Skeletal muscle satellite cell (primary cell): Measurements from ENCODE around the gene SYCE1.
"Not testable (repeated sequence)": the region's sequence is repeated elsewhere in the genome, so short reads cannot be mapped to it uniquely, and the experiment has no call there.

Experiments
- H3K27me3 ChIP-seq: 2 replicates; pipeline ENCODE4 v1.7.0; 2013; ENCODE audit warnings: low read length; ENCODE audit not compliant: control insufficient read depth, insufficient read depth
- H3K36me3 ChIP-seq: 2 replicates; pipeline ENCODE4 v1.7.0; 2013; ENCODE audit warnings: mild to moderate bottlenecking, control low read depth, low read length; ENCODE audit not compliant: insufficient read depth
- H3K4me1 ChIP-seq: 2 replicates; pipeline ENCODE4 v1.7.0; 2013; ENCODE audit warnings: low read length; ENCODE audit not compliant: control insufficient read depth, insufficient read depth
- H3K4me2 ChIP-seq: 2 replicates; pipeline ENCODE4 v1.7.0; 2013; ENCODE audit warnings: mild to moderate bottlenecking, low read length
- H3K4me3 ChIP-seq: 2 replicates; pipeline ENCODE4 v1.7.0; 2013; ENCODE audit warnings: low read length
- H3K9ac ChIP-seq: 2 replicates; pipeline ENCODE4 v1.7.0; 2013; ENCODE audit warnings: mild to moderate bottlenecking, low read depth, low read length, moderate library complexity
- H3K9me3 ChIP-seq: replicated peaks from 2 replicates; pipeline ENCODE4 v1.7.0; 2013; ENCODE audit warnings: mild to moderate bottlenecking, control low read depth, low read length

SYCE1 gene

GRCh38 chr10:133577037-133577436 is 11.7 kb upstream of the SYCE1 start:
- H3K4me2 ChIP-seq, H3K36me3 ChIP-seq, H3K9me3 ChIP-seq: not testable (repeated sequence)

DNA sequence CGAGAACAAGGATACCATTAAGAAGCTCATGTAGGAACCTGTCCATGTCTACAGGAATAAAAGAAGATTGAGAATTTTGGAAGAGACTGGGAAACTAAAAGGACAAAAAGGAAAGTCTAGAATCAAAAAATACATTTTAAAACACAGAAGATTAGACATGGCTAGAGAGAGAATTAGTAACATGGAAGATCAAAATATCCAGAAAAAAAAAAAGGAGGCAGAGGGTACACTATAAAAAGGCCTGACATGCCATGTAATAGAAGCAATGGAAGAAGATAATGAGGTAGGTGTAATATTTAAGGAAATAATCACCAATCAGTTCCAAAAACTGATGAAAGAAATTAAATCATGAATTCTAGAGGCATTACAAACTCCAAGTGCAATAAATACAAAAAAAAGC is 8.1 kb upstream of the SYCE1 start:
- not testable (repeated sequence) for H3K36me3 ChIP-seq, H3K9ac ChIP-seq

More at GRCh38 chr10:133577037-133577436, 11.7 kb upstream of the SYCE1 start:
- not testable (repeated sequence) for H3K9ac ChIP-seq, H3K4me1 ChIP-seq, H3K4me3 ChIP-seq, H3K27me3 ChIP-seq

GRCh38 chr10:133572055-133572454 is 6.7 kb upstream of the SYCE1 start:
- not testable (repeated sequence) for H3K9ac ChIP-seq, H3K4me2 ChIP-seq, H3K27me3 ChIP-seq, H3K36me3 ChIP-seq, H3K4me1 ChIP-seq, H3K4me3 ChIP-seq, H3K9me3 ChIP-seq

More for the DNA sequence above, 8.1 kb upstream of the SYCE1 start:
- H3K4me2 ChIP-seq, H3K27me3 ChIP-seq, H3K4me1 ChIP-seq, H3K9me3 ChIP-seq, H3K4me3 ChIP-seq: not testable (repeated sequence)

DNA sequence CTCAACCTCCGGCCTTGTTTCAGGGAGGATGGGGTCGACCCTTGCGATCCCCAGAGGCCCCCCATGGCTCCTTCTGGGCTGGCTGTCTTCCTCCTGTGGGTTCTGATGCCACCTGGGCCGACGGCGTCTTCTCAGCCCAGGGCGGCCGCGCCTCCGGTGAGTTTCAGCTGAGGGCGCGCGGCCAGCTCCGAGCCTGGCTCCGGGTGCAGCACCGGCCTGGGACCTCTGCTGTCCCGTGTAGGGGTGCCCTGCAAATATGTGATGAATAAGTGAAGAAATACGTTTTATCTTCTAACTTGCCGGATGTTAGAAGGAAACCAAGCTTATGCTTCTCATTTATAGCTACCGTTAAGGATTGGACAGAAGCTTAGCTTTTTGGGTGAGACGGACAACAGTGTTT is 4.4 kb upstream of the SYCE1 start:
- not testable (repeated sequence) for H3K4me1 ChIP-seq, H3K27me3 ChIP-seq, H3K36me3 ChIP-seq

GRCh38 chr10:133568831-133569527 is 3.6 kb upstream of the SYCE1 start:
- H3K4me3 ChIP-seq: not testable (repeated sequence)

More for the DNA sequence above, 4.4 kb upstream of the SYCE1 start:
- H3K4me2 ChIP-seq, H3K9ac ChIP-seq, H3K4me3 ChIP-seq, H3K9me3 ChIP-seq: not testable (repeated sequence)

GRCh38 chr10:133568287-133568614 is 2.9 kb upstream of the SYCE1 start:
- H3K9ac ChIP-seq: no peak overlapping the region
- H3K4me3 ChIP-seq: no peak overlapping the region

More at GRCh38 chr10:133568831-133569527, 3.6 kb upstream of the SYCE1 start:
- not testable (repeated sequence) for H3K9ac ChIP-seq, H3K4me1 ChIP-seq, H3K27me3 ChIP-seq, H3K9me3 ChIP-seq, H3K4me2 ChIP-seq, H3K36me3 ChIP-seq

GRCh38 chr10:133567609-133568286 is 2.4 kb upstream of the SYCE1 start:
- Histone ChIP-seq H3K9ac (no peak overlapping the region), H3K4me1 (no peaks in the 10 kb centered on the region), H3K36me3 (no peaks in the 10 kb centered on the region), H3K27me3 (no peaks in the 10 kb centered on the region), H3K9me3 (peaks cover 4% of the 10 kb centered on the region), H3K4me2 (no peak overlapping the region), H3K4me3 (no peak overlapping the region)

More at GRCh38 chr10:133568287-133568614, 2.9 kb upstream of the SYCE1 start:
- no peaks in the 10 kb centered on the region for H3K36me3 ChIP-seq
- peaks cover 4% of the 10 kb centered on the region for H3K9me3 ChIP-seq
- no peaks in the 10 kb centered on the region for H3K4me1 ChIP-seq
- H3K4me2 ChIP-seq: no peak overlapping the region
- H3K27me3 ChIP-seq: no peaks in the 10 kb centered on the region

- H3K9ac ChIP-seq: no peak overlapping the region
- no peaks in the 10 kb centered on the region for H3K27me3 ChIP-seq
- H3K4me1 ChIP-seq: no peaks in the 10 kb centered on the region
- H3K9me3 ChIP-seq: peaks cover 4% of the 10 kb centered on the region
- no peak overlapping the region for H3K4me2 ChIP-seq
- no peaks in the 10 kb centered on the region for H3K36me3 ChIP-seq
- H3K4me3 ChIP-seq: no peak overlapping the region
Measured at GRCh38 chr10:133567119-133567518, 1.7 kb upstream of the SYCE1 start.

DNA sequence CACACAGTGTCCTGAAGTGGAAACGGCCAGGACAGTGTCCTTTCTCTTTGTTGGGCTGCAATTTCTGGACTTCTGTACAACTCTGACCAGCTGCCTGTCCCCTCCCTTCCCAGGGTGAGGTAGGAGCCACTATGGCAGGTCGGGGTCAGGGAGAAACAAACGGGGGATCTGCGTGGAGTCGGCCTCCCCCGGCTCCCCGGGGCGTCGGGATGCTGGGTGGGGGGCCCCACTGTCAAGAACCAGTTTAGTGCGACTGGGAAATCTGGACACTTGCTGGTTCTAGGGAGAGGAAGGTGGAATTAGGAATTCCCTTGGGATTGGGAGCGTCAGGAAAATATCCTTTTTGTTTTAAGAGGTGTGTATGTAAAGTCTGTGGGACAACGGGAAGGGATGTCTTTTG is 567 bp downstream of the SYCE1 start:
- no peaks in the 10 kb centered on the region for H3K36me3 ChIP-seq
- no peak overlapping the region for H3K9ac ChIP-seq
- no peaks in the 10 kb centered on the region for H3K4me1 ChIP-seq
- no peaks in the 10 kb centered on the region for H3K27me3 ChIP-seq
- H3K4me2 ChIP-seq: no peak overlapping the region
- peaks cover 4% of the 10 kb centered on the region for H3K9me3 ChIP-seq
- no peak overlapping the region for H3K4me3 ChIP-seq

GRCh38 chr10:133559216-133559615 is 6.2 kb downstream of the SYCE1 start:
- Histone ChIP-seq H3K4me1 (no peaks in the 10 kb centered on the region), H3K4me2 (no peak overlapping the region), H3K4me3 (no peak overlapping the region), H3K9me3 (no peaks in the 10 kb centered on the region), H3K36me3 (no peaks in the 10 kb centered on the region), H3K27me3 (peaks cover 6% of the 10 kb centered on the region), H3K9ac (no peak overlapping the region)

GRCh38 chr10:133557381-133557780 is 8.0 kb downstream of the SYCE1 start:
- H3K4me3 ChIP-seq: no peak overlapping the region
- H3K27me3 ChIP-seq: peaks cover 6% of the 10 kb centered on the region
- H3K9me3 ChIP-seq: no peaks in the 10 kb centered on the region
- H3K9ac ChIP-seq: no peak overlapping the region
- no peak overlapping the region for H3K4me2 ChIP-seq
- H3K36me3 ChIP-seq: no peaks in the 10 kb centered on the region
- no peaks in the 10 kb centered on the region for H3K4me1 ChIP-seq

GRCh38 chr10:133555521-133555920 is 9.9 kb downstream of the SYCE1 start:
- no peaks in the 10 kb centered on the region for H3K4me1 ChIP-seq
- H3K9ac ChIP-seq: no peak overlapping the region
- H3K36me3 ChIP-seq: no peaks in the 10 kb centered on the region

More at GRCh38 chr10:133555521-133555920, 9.9 kb downstream of the SYCE1 start:
- no peak overlapping the region for H3K4me2 ChIP-seq
- H3K4me3 ChIP-seq: no peak overlapping the region
- no peaks in the 10 kb centered on the region for H3K9me3 ChIP-seq
- peaks cover 6% of the 10 kb centered on the region for H3K27me3 ChIP-seq
